ENCODE data around the gene RGS17. TPM values are rescaled to one million over a fixed set of nuclear protein-coding genes. Genes with fewer than 3 reads are reported as not detected.

RGS17 gene
- total RNA-seq, 1 experiment from 2014 or later = 3.2 TPM

- Histone ChIP-seq H3K27me3 (ENCODE audit: insufficient read depth, low read length) (no peaks in the 10 kb centered on the region), H3K27ac (ENCODE audit: insufficient read length, low read depth, low read length) (no peak overlapping the region), H3K14ac (ENCODE audit: insufficient read depth, low read length) (no peak overlapping the region), H2BK12ac (ENCODE audit: insufficient read length, low read depth, low read length) (no peak overlapping the region), H4K5ac (ENCODE audit: insufficient read length, low read depth, low read length) (no peak overlapping the region), H2BK120ac (ENCODE audit: low read depth, low read length, poor library complexity, severe bottlenecking) (no peak overlapping the region), H3K4me2 (ENCODE audit: insufficient read depth, insufficient read length, low read length) (no peak overlapping the region), H3K9me3 (ENCODE audit: control insufficient read depth, low read depth, low read length) (no peaks in the 10 kb centered on the region), H4K8ac (replicated peaks; ENCODE audit: insufficient read length, low read depth, low read length) (no peak overlapping the region), H3K56ac (ENCODE audit: insufficient read length, low read depth, low read length) (no peak overlapping the region), H2AK5ac (ENCODE audit: insufficient read length, low read length) (no peak overlapping the region), H3K4me1 (ENCODE audit: insufficient read depth, low read length) (no peaks in the 10 kb centered on the region), H4K20me1 (ENCODE audit: control insufficient read depth, insufficient read depth, insufficient read length) (no peaks in the 10 kb centered on the region), H3T11ph (ENCODE audit: low read length) (no peak overlapping the region), H3K23ac (ENCODE audit: insufficient read length, low read depth, low read length) (no peak overlapping the region), H3K18ac (ENCODE audit: insufficient read length, low read depth, low read length) (no peak overlapping the region), H2AFZ (ENCODE audit: low read length) (no peak overlapping the region), H3K4ac (ENCODE audit: low read depth, low read length) (no peak overlapping the region), H2BK20ac (ENCODE audit: low read depth, low read length, poor library complexity, severe bottlenecking) (no peak overlapping the region), H3K9ac (ENCODE audit: extremely low read depth, insufficient read length, low read length) (no peak overlapping the region), H4K91ac (ENCODE audit: insufficient read length, low read depth, low read length) (no peak overlapping the region), H3K79me1 (ENCODE audit: insufficient read depth, low read depth, low read length, poor library complexity, severe bottlenecking) (no peaks in the 10 kb centered on the region), H3K79me2 (ENCODE audit: insufficient read depth, low read length) (no peaks in the 10 kb centered on the region), H3K23me2 (ENCODE audit: insufficient read length, low read depth, low read length, poor library complexity, severe bottlenecking) (no peaks in the 10 kb centered on the region), H2BK5ac (ENCODE audit: insufficient read length, low read length) (no peak overlapping the region), H2BK15ac (ENCODE audit: low read depth, low read length) (no peak overlapping the region)
- H3K36me3 Mint-ChIP-seq (ENCODE audit: insufficient read depth in 1 of 3, low read depth in 3 of 3) = no peaks in the 10 kb centered on the region
- no peaks in the 10 kb centered on the region; a peak in 1 of 4 replicates for H3K4me1 Mint-ChIP-seq
- DNase-seq = no peak
- no peak overlapping the region; a peak in 1 of 7 replicates for H3K27ac Mint-ChIP-seq
- no peak for TF ChIP-seq CTCF (conservative IDR thresholded peaks at IDR 0.05)
- no peaks in the 10 kb centered on the region for H3K9me3 Mint-ChIP-seq
- no peaks in the 10 kb centered on the region for H3K27me3 Mint-ChIP-seq (ENCODE audit: low read depth)
- WGBS (ENCODE audit: extremely low coverage, insufficient read length, low lambda C conversion rate) = no CpG with 5 or more reads among the region's 6 CpGs
- no peak overlapping the region for H3K4me3 Mint-ChIP-seq
Measured at GRCh38 chr6:153012856-153013255, 118.2 kb downstream of the RGS17 start.
